ENCODE results near the gene GSG1L. TPM values are rescaled to one million over a fixed set of nuclear protein-coding genes. Genes with fewer than 3 reads are reported as not detected.

GSG1L gene
- total and polyA plus RNA-seq, 4 donors, result 0.14 to 1.3 (median 0.24) TPM

DNA sequence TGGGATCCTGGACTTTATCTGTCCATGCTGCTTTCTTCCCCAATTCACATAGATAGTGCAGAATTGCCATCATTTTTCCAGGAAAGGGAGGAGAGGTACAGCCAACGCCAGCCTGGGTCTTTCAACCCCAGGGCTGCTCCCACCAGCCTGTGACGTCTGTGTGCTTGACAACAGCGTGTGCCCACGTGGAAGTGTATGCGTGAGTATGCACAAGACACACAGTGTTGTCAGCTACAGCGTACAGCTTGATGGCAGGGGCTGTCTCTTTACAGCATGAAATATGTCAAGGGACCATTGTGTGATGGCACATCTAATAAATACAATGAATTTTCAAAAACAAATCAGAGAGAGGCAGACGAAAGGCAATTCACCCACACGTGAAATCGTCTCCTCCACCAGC lies 62.3 kb downstream of the GSG1L start:
- no peaks in the 10 kb centered on the region for H3K36me3 ChIP-seq (ENCODE audit: control insufficient read depth in 4 of 4, insufficient read depth in 4 of 4, low read length in 4 of 4)
- peaks cover 0 to 11% (median 0%) of the 10 kb centered on the region in 5 donors for H3K4me1 ChIP-seq (ENCODE audit: control insufficient read depth in 5 of 5, insufficient read depth in 5 of 5, low read length in 5 of 5)
- 71 to 87% methylated on average over 9 of the region's 9 CpGs for WGBS, 2 donors
- H3K27me3 ChIP-seq (ENCODE audit: control insufficient read depth in 3 of 3, insufficient read depth in 3 of 3, low read length in 2 of 3), result no peaks in the 10 kb centered on the region
- H3K9me3 ChIP-seq (ENCODE audit: control insufficient read depth in 4 of 4, insufficient read depth in 3 of 4, low read length in 3 of 4), result peaks cover 0 to 6% (median 0%) of the 10 kb centered on the region in 4 donors
- no peak overlapping the region for H3K4me3 ChIP-seq
- H3K9ac ChIP-seq (ENCODE audit: insufficient read depth in 1 of 2, low read length in 2 of 2), result no peak overlapping the region
- TF ChIP-seq, protein P1, sequence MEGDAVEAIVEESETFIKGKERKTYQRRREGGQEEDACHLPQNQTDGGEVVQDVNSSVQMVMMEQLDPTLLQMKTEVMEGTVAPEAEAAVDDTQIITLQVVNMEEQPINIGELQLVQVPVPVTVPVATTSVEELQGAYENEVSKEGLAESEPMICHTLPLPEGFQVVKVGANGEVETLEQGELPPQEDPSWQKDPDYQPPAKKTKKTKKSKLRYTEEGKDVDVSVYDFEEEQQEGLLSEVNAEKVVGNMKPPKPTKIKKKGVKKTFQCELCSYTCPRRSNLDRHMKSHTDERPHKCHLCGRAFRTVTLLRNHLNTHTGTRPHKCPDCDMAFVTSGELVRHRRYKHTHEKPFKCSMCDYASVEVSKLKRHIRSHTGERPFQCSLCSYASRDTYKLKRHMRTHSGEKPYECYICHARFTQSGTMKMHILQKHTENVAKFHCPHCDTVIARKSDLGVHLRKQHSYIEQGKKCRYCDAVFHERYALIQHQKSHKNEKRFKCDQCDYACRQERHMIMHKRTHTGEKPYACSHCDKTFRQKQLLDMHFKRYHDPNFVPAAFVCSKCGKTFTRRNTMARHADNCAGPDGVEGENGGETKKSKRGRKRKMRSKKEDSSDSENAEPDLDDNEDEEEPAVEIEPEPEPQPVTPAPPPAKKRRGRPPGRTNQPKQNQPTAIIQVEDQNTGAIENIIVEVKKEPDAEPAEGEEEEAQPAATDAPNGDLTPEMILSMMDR (IDR thresholded peaks at IDR 0.05; ENCODE audit: control extremely low read depth, extremely low read depth), result no peak
- no peak overlapping the region for H3K27ac ChIP-seq (ENCODE audit: low read depth in 1 of 2, low read length in 1 of 2)
- no peak for ATAC-seq (ENCODE audit: insufficient read depth, low FRiP score)
- DNase-seq, result no peak

DNA sequence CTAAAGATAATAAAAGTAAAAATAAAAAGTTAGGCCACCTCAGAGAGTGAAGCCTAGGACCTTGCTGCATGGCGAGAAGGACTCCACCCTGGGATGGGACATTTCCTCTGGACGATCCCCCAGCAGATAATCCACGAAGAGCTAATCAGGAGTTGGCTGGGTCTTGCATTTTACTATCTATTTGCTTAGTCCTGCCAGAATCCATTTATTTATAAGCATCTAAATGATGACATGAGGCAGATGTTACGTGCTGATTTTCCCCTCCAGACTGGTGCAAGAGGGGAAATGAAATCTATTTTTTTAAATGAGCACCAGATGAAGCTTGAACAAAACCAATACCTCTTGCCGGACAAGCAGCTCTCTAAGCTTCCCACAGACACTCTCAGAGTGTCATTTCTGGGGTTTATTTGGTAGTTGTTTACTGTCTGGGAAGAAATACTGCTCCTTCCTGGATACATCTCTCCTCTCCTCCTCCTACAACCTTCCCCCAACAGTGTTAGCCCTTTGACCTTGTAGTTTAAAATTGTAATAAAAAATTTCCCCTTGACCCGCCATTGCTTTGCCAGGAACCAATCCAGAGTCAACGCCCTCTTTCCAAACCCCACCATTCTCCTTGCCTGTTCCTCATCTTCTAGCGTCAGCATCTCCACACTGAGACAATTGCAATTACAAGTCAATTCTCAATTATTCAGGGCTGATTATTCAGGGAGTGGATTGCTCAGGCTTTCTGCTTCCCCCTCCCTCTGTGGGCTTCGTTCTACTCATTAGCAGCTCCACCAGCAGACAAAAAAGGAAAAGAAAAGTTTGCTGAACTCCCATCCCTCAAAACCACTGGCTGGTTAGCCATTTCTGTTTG lies 63.0 kb downstream of the GSG1L start:
- DNase-seq, result peak in 1 of 3 donors; percentile 28
- TF ChIP-seq, protein P1 (IDR thresholded peaks at IDR 0.05; ENCODE audit: control extremely low read depth, extremely low read depth), result no peak
- WGBS, 2 donors, result 64 to 72% methylated on average over 9 of the region's 9 CpGs

DNA sequence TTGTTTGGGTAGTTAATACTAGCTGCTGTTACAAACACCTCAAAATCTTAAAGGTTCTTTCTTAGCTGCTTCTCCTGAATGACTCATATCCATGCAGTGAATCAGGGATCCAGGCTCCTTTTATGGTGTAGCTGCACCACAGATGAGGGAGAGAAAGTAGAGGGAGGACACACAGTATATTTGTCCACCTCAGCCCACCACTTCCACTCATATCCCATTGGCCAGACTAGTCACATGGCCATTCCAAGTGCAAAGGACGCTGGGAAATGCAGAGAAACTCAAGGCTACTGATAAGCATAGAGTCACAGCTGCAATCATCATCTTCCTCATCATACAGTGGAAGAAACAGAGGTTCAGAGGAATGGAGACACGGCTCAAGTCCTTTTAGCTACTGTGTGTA lies 63.8 kb downstream of the GSG1L start:
- TF ChIP-seq, protein P1 (IDR thresholded peaks at IDR 0.05; ENCODE audit: control extremely low read depth, extremely low read depth), result no peak

More for the DNA sequence above, 63.0 kb downstream of the GSG1L start:
- H3K36me3 ChIP-seq (ENCODE audit: control insufficient read depth in 4 of 4, insufficient read depth in 4 of 4, low read length in 4 of 4), result no peaks in the 10 kb centered on the region
- ATAC-seq (ENCODE audit: insufficient read depth, low FRiP score), result no peak
- H3K4me1 ChIP-seq (ENCODE audit: control insufficient read depth in 5 of 5, insufficient read depth in 5 of 5, low read length in 5 of 5), result peaks cover 0 to 11% (median 0%) of the 10 kb centered on the region in 5 donors
- no peak overlapping the region for H3K27ac ChIP-seq (ENCODE audit: low read depth in 1 of 2, low read length in 1 of 2)
- H3K9me3 ChIP-seq (ENCODE audit: control insufficient read depth in 4 of 4, insufficient read depth in 3 of 4, low read length in 3 of 4), result peaks cover 0 to 4% (median 0%) of the 10 kb centered on the region in 4 donors
- H3K27me3 ChIP-seq (ENCODE audit: control insufficient read depth in 3 of 3, insufficient read depth in 3 of 3, low read length in 2 of 3), result no peaks in the 10 kb centered on the region
- no peak overlapping the region for H3K4me3 ChIP-seq
- H3K9ac ChIP-seq (ENCODE audit: insufficient read depth in 1 of 2, low read length in 2 of 2), result peak overlapping the region in 1 of 2 donors; percentile 13

More for the DNA sequence above, 63.8 kb downstream of the GSG1L start:
- no peak overlapping the region for H3K4me3 ChIP-seq
- H3K9ac ChIP-seq (ENCODE audit: insufficient read depth in 1 of 2, low read length in 2 of 2), result no peak overlapping the region
- H3K9me3 ChIP-seq (ENCODE audit: control insufficient read depth in 4 of 4, insufficient read depth in 3 of 4, low read length in 3 of 4), result peaks cover 0 to 4% (median 0%) of the 10 kb centered on the region in 4 donors
- WGBS, 2 donors, result 64 to 85% methylated on average over 2 of the region's 2 CpGs
- H3K36me3 ChIP-seq (ENCODE audit: control insufficient read depth in 4 of 4, insufficient read depth in 4 of 4, low read length in 4 of 4), result no peaks in the 10 kb centered on the region
- no peaks in the 10 kb centered on the region for H3K27me3 ChIP-seq (ENCODE audit: control insufficient read depth in 3 of 3, insufficient read depth in 3 of 3, low read length in 2 of 3)
- ATAC-seq (ENCODE audit: insufficient read depth, low FRiP score) (no peak), DNase-seq (no peak)
- H3K4me1 ChIP-seq (ENCODE audit: control insufficient read depth in 5 of 5, insufficient read depth in 5 of 5, low read length in 5 of 5), result peaks cover 0 to 11% (median 0%) of the 10 kb centered on the region in 5 donors
- H3K27ac ChIP-seq (ENCODE audit: low read depth in 1 of 2, low read length in 1 of 2), result no peak overlapping the region
